H9 (cell line): Measurements from ENCODE around the gene JMJD1C. TPM values are rescaled to one million over a fixed set of nuclear protein-coding genes. Genes with fewer than 3 reads are reported as not detected.

Experiments
- DNase-seq: peaks from one replicate; pipeline ENCODE4 v3.0.0-alpha.2; 2017
- H2AFZ ChIP-seq: one replicate; pipeline ENCODE4 v1.6.1; 2013; ENCODE audit warnings: mild to moderate bottlenecking, low read length, control low read depth, moderate library complexity
- H2AK5ac ChIP-seq: 2 replicates; pipeline ENCODE4 v1.6.1; 2013; ENCODE audit warnings: low read length, control low read depth, mixed read lengths; ENCODE audit not compliant: insufficient read length
- H2BK120ac ChIP-seq: one replicate; pipeline ENCODE4 v1.6.1; 2013; ENCODE audit warnings: low read depth, mild to moderate bottlenecking, low read length, control low read depth, inconsistent platforms; ENCODE audit not compliant: poor library complexity, severe bottlenecking
- H2BK12ac ChIP-seq: 2 replicates; pipeline ENCODE4 v1.6.1; 2013; ENCODE audit warnings: low read length, control low read depth, mixed read lengths, low read depth; ENCODE audit not compliant: insufficient read length
- H2BK15ac ChIP-seq: 2 replicates; pipeline ENCODE4 v1.6.1; 2013; ENCODE audit warnings: low read depth, low read length, control low read depth
- H2BK20ac ChIP-seq: one replicate; pipeline ENCODE4 v1.6.1; 2013; ENCODE audit warnings: low read depth, mild to moderate bottlenecking, low read length, control low read depth, inconsistent platforms; ENCODE audit not compliant: poor library complexity, severe bottlenecking
- H2BK5ac ChIP-seq: 2 replicates; pipeline ENCODE4 v1.6.1; 2013; ENCODE audit warnings: low read length, control low read depth, mixed read lengths; ENCODE audit not compliant: insufficient read length
- H3K14ac ChIP-seq: 2 replicates; pipeline ENCODE4 v1.6.1; 2013; ENCODE audit warnings: low read length, control low read depth; ENCODE audit not compliant: insufficient read depth
- H3K18ac ChIP-seq: 2 replicates; pipeline ENCODE4 v1.6.1; 2013; ENCODE audit warnings: low read depth, mild to moderate bottlenecking, mixed read lengths, low read length, control low read depth; ENCODE audit not compliant: insufficient read length
- H3K23ac ChIP-seq: 2 replicates; pipeline ENCODE4 v1.6.1; 2013; ENCODE audit warnings: low read length, control low read depth, mixed read lengths, low read depth; ENCODE audit not compliant: insufficient read length
- H3K23me2 ChIP-seq: 2 replicates; pipeline ENCODE4 v1.6.1; 2013; ENCODE audit warnings: low read depth, mild to moderate bottlenecking, mixed read lengths, low read length, control low read depth; ENCODE audit not compliant: insufficient read length, poor library complexity, severe bottlenecking
- H3K27ac ChIP-seq: 2 replicates; pipeline ENCODE4 v1.5.1; 2013; ENCODE audit warnings: low read length, control low read depth, mixed read lengths, low read depth; ENCODE audit not compliant: insufficient read length
- H3K27me3 ChIP-seq: 2 replicates; pipeline ENCODE4 v1.6.1; 2013; ENCODE audit warnings: low read length, control low read depth, inconsistent platforms; ENCODE audit not compliant: insufficient read depth
- H3K4ac ChIP-seq: 2 replicates; pipeline ENCODE4 v1.6.1; 2013; ENCODE audit warnings: low read depth, mild to moderate bottlenecking, control low read depth, inconsistent platforms, low read length, moderate library complexity
- H3K4me1 ChIP-seq: 2 replicates; pipeline ENCODE4 v1.6.1; 2013; ENCODE audit warnings: low read length, control low read depth, inconsistent platforms; ENCODE audit not compliant: insufficient read depth
- H3K4me2 ChIP-seq: 2 replicates; pipeline ENCODE4 v1.6.1; 2013; ENCODE audit warnings: low read length, control low read depth, mixed read lengths; ENCODE audit not compliant: insufficient read length, insufficient read depth
- H3K56ac ChIP-seq: 2 replicates; pipeline ENCODE4 v1.6.1; 2013; ENCODE audit warnings: low read depth, mild to moderate bottlenecking, mixed read lengths, low read length, control low read depth; ENCODE audit not compliant: insufficient read length
- H3K79me1 ChIP-seq: 2 replicates; pipeline ENCODE4 v1.6.1; 2013; ENCODE audit warnings: low read depth, mild to moderate bottlenecking, moderate library complexity, low read length, control low read depth, inconsistent platforms; ENCODE audit not compliant: insufficient read depth, poor library complexity, severe bottlenecking
- H3K79me2 ChIP-seq: 2 replicates; pipeline ENCODE4 v1.6.1; 2013; ENCODE audit warnings: low read length, control low read depth, inconsistent platforms; ENCODE audit not compliant: insufficient read depth
- H3K9ac ChIP-seq: 2 replicates; pipeline ENCODE4 v1.6.1; 2013; ENCODE audit warnings: low read length, control low read depth, mixed read lengths; ENCODE audit not compliant: insufficient read length; ENCODE audit errors: extremely low read depth
- H3K9me3 ChIP-seq: one replicate; pipeline ENCODE4 v1.6.1; 2013; ENCODE audit warnings: low read depth, low read length, inconsistent platforms; ENCODE audit not compliant: control insufficient read depth
- H3T11ph ChIP-seq: one replicate; pipeline ENCODE4 v1.6.1; 2013; ENCODE audit warnings: mild to moderate bottlenecking, low read length, control low read depth, inconsistent platforms
- H4K20me1 ChIP-seq: one replicate; pipeline ENCODE4 v1.6.1; 2013; ENCODE audit not compliant: control insufficient read depth, insufficient read length, insufficient read depth
- H4K5ac ChIP-seq: 2 replicates; pipeline ENCODE4 v1.6.1; 2013; ENCODE audit warnings: low read depth, mild to moderate bottlenecking, mixed read lengths, low read length, control low read depth; ENCODE audit not compliant: insufficient read length
- H4K8ac ChIP-seq: replicated peaks from 2 replicates; pipeline ENCODE4 v1.6.1; 2013; ENCODE audit warnings: low read length, control low read depth, mixed read lengths, low read depth; ENCODE audit not compliant: insufficient read length
- H4K91ac ChIP-seq: 2 replicates; pipeline ENCODE4 v1.6.1; 2013; ENCODE audit warnings: low read depth, mild to moderate bottlenecking, moderate library complexity, mixed read lengths, low read length, control low read depth; ENCODE audit not compliant: insufficient read length
- H3K27ac Mint-ChIP-seq, 3 experiments: 2 replicates in 2 of 3; 3 replicates in 1 of 3; pipeline ENCODE4 v1.8.0; 2020 to 2021; ENCODE audit warnings: mixed read lengths in 3 of 3, mild to moderate bottlenecking in 1 of 3, moderate library complexity in 1 of 3
- H3K27me3 Mint-ChIP-seq: 2 replicates; pipeline ENCODE4 v1.8.0; 2021; ENCODE audit warnings: low read depth, mild to moderate bottlenecking, moderate library complexity, mixed read lengths
- H3K36me3 Mint-ChIP-seq, 3 experiments: 2 replicates in 2 of 3; 3 replicates in 1 of 3; pipeline ENCODE4 v1.8.0; 2020 to 2021; ENCODE audit warnings: low read depth in 3 of 3, mixed read lengths in 3 of 3; ENCODE audit not compliant: insufficient read depth in 1 of 3
- H3K4me1 Mint-ChIP-seq, 2 experiments: 2 replicates each; pipeline ENCODE4 v1.8.0; 2020; ENCODE audit warnings: mixed read lengths in 2 of 2
- H3K4me3 Mint-ChIP-seq, 2 experiments: 2 replicates in 1 of 2; 3 replicates in 1 of 2; pipeline ENCODE4 v1.8.0; 2020 to 2021; ENCODE audit warnings: mild to moderate bottlenecking in 2 of 2, mixed read lengths in 2 of 2, moderate library complexity in 1 of 2
- H3K9me3 Mint-ChIP-seq, 2 experiments: 2 replicates in 1 of 2; 3 replicates in 1 of 2; pipeline ENCODE4 v1.8.0; 2020; ENCODE audit warnings: mild to moderate bottlenecking in 2 of 2, mixed read lengths in 2 of 2, moderate library complexity in 1 of 2
- CTCF ChIP-seq: fragments of 200-600 bp; sonication (generic); conservative IDR thresholded peaks from 3 replicates; pipeline ENCODE4 v1.8.0; 2021; ENCODE audit warnings: antibody characterized with exemption, mild to moderate bottlenecking
- WGBS: extraction: QIAGEN DNeasy Blood & Tissue Kit; methylation state at CpG from one replicate; pipeline ENCODE4 v1.1.7; 2013; ENCODE audit warnings: missing lambda C conversion rate, low lambda C conversion rate, mixed read lengths; ENCODE audit not compliant: insufficient read length; ENCODE audit errors: extremely low coverage; 5-methylcytosine and 5-hydroxymethylcytosine counted together
- total RNA-seq: library from RNA; stranded (reverse); gene quantifications from 2 replicates; pipeline ENCODE4 v1.2.1, GENCODE V29; 2021

Gene JMJD1C
- total RNA-seq, 1 experiment from 2014 or later: 200 TPM

- Histone ChIP-seq H4K5ac (no peak overlapping the region), H3K9ac (no peak overlapping the region), H4K91ac (no peak overlapping the region), H2BK12ac (no peak overlapping the region), H3K18ac (no peak overlapping the region), H2BK20ac (no peak overlapping the region), H3K23me2 (no peaks in the 10 kb centered on the region), H4K8ac (no peak overlapping the region), H2BK5ac (no peak overlapping the region), H3T11ph (no peak overlapping the region), H3K79me2 (peaks cover 1% of the 10 kb centered on the region; the same call in 1 of the 2 replicates), H3K79me1 (peaks cover 6% of the 10 kb centered on the region), H3K27me3 (no peaks in the 10 kb centered on the region), H2BK120ac (no peak overlapping the region), H2AFZ (no peak overlapping the region), H3K9me3 (no peaks in the 10 kb centered on the region), H3K56ac (no peak overlapping the region), H3K4me2 (no peak overlapping the region), H3K27ac (no peak overlapping the region), H3K4me1 (no peaks in the 10 kb centered on the region), H3K14ac (no peak overlapping the region), H2AK5ac (no peak overlapping the region), H3K4ac (no peak overlapping the region), H4K20me1 (no peaks in the 10 kb centered on the region), H2BK15ac (no peak overlapping the region), H3K23ac (no peak overlapping the region)
- Mint-ChIP-seq H3K9me3 (no peaks in the 10 kb centered on the region; a peak in 1 of 5 replicates), H3K27ac (peak overlapping the region in 1 of 3 experiments; percentile 24; a peak in 1 of 7 replicates), H3K27me3 (no peaks in the 10 kb centered on the region), H3K4me1 (peaks cover 10 to 18% of the 10 kb centered on the region in 2 experiments), H3K4me3 (no peak overlapping the region), H3K36me3 (peaks cover 3 to 20% (median 20%) of the 10 kb centered on the region in 3 experiments; a peak in 6 of 7 replicates)
- DNase-seq: no peak
- TF ChIP-seq CTCF: no peak
- WGBS: no CpG with 5 or more reads among the region's 1 CpG
These were observed 30.8 kb upstream of the JMJD1C start for GRCh38 chr10:63496561-63496960.
